Rectal smooth muscle tissue (tissue), 1 donor: ENCODE data around the gene CIT.
"Not testable (repeated sequence)": the region's sequence is repeated elsewhere in the genome, so short reads cannot be mapped to it uniquely, and the experiment has no call there.

Experiments used
- H3K27ac ChIP-seq: one replicate; pipeline ENCODE4 v1.7.0; 2013; ENCODE audit warnings: low read depth, low read length, inconsistent platforms
- H3K27me3 ChIP-seq: one replicate; pipeline ENCODE4 v1.7.0; 2013; ENCODE audit warnings: low read length; ENCODE audit not compliant: control insufficient read depth, insufficient read depth
- H3K36me3 ChIP-seq: one replicate; pipeline ENCODE4 v1.7.0; 2013; ENCODE audit warnings: low read length; ENCODE audit not compliant: control insufficient read depth, insufficient read depth
- H3K4me1 ChIP-seq: one replicate; pipeline ENCODE4 v1.7.0; 2013; ENCODE audit warnings: low read length; ENCODE audit not compliant: control insufficient read depth, insufficient read depth
- H3K4me3 ChIP-seq: one replicate; pipeline ENCODE4 v1.7.0; 2013; ENCODE audit warnings: low read length
- H3K9ac ChIP-seq: one replicate; pipeline ENCODE4 v1.7.0; 2013; ENCODE audit warnings: low read length

CIT gene

GRCh38 chr12:119892611-119893010 lies 15.5 kb upstream of the CIT start:
- H3K4me1 ChIP-seq, H3K27me3 ChIP-seq, H3K36me3 ChIP-seq, H3K27ac ChIP-seq, H3K4me3 ChIP-seq, H3K9ac ChIP-seq: not testable (repeated sequence)

GRCh38 chr12:119885549-119885948 lies 8.4 kb upstream of the CIT start:
- H3K9ac ChIP-seq, result no peak overlapping the region
- no peaks in the 10 kb centered on the region for H3K4me1 ChIP-seq
- no peak overlapping the region for H3K4me3 ChIP-seq
- H3K27ac ChIP-seq, result no peak overlapping the region
- H3K27me3 ChIP-seq, result no peaks in the 10 kb centered on the region
- H3K36me3 ChIP-seq, result no peaks in the 10 kb centered on the region

- H3K27me3 ChIP-seq, H3K27ac ChIP-seq, H3K4me3 ChIP-seq, H3K9ac ChIP-seq, H3K36me3 ChIP-seq, H3K4me1 ChIP-seq: not testable (repeated sequence)
These were observed 6.7 kb upstream of the CIT start for GRCh38 chr12:119883791-119884190.

- no peak overlapping the region for H3K27ac ChIP-seq
- no peak overlapping the region for H3K9ac ChIP-seq
- no peaks in the 10 kb centered on the region for H3K4me1 ChIP-seq
- no peaks in the 10 kb centered on the region for H3K27me3 ChIP-seq
- H3K4me3 ChIP-seq, result no peak overlapping the region
- H3K36me3 ChIP-seq, result no peaks in the 10 kb centered on the region
These were observed 6.1 kb upstream of the CIT start for GRCh38 chr12:119883237-119883636.

GRCh38 chr12:119877639-119877948 lies 474 bp upstream of the CIT start:
- Histone ChIP-seq H3K9ac (no peak overlapping the region), H3K4me1 (no peaks in the 10 kb centered on the region), H3K27ac (no peak overlapping the region), H3K27me3 (no peaks in the 10 kb centered on the region), H3K36me3 (no peaks in the 10 kb centered on the region), H3K4me3 (peak overlapping the region; percentile 67)

- no peak overlapping the region for H3K4me3 ChIP-seq
These were observed 6.7 kb downstream of the CIT start for GRCh38 chr12:119870457-119870856.

GRCh38 chr12:119869720-119870119 lies 7.4 kb downstream of the CIT start:
- no peak overlapping the region for H3K9ac ChIP-seq
- H3K27me3 ChIP-seq, result no peaks in the 10 kb centered on the region
- H3K36me3 ChIP-seq, result no peaks in the 10 kb centered on the region
- H3K4me3 ChIP-seq, result no peak overlapping the region
- no peaks in the 10 kb centered on the region for H3K4me1 ChIP-seq
- no peak overlapping the region for H3K27ac ChIP-seq

More at GRCh38 chr12:119870457-119870856, 6.7 kb downstream of the CIT start:
- no peaks in the 10 kb centered on the region for H3K36me3 ChIP-seq
- H3K9ac ChIP-seq, result no peak overlapping the region
- no peaks in the 10 kb centered on the region for H3K4me1 ChIP-seq
- no peaks in the 10 kb centered on the region for H3K27me3 ChIP-seq
- H3K27ac ChIP-seq, result no peak overlapping the region

- Histone ChIP-seq H3K4me3 (no peak overlapping the region), H3K9ac (no peak overlapping the region), H3K27ac (no peak overlapping the region), H3K4me1 (no peaks in the 10 kb centered on the region), H3K27me3 (no peaks in the 10 kb centered on the region), H3K36me3 (no peaks in the 10 kb centered on the region)
These were observed 8.1 kb downstream of the CIT start for GRCh38 chr12:119868992-119869391.

GRCh38 chr12:119864591-119864990 lies 12.5 kb downstream of the CIT start:
- Histone ChIP-seq H3K4me3 (no peak overlapping the region), H3K36me3 (no peaks in the 10 kb centered on the region), H3K4me1 (no peaks in the 10 kb centered on the region), H3K9ac (no peak overlapping the region), H3K27ac (no peak overlapping the region), H3K27me3 (no peaks in the 10 kb centered on the region)

GRCh38 chr12:119859241-119859640 lies 17.9 kb downstream of the CIT start:
- Histone ChIP-seq H3K4me3 (no peak overlapping the region), H3K36me3 (no peaks in the 10 kb centered on the region), H3K27me3 (no peaks in the 10 kb centered on the region)

GRCh38 chr12:119857041-119857591 lies 20.0 kb downstream of the CIT start:
- H3K4me1 ChIP-seq, result no peaks in the 10 kb centered on the region
- H3K36me3 ChIP-seq, result no peaks in the 10 kb centered on the region
- H3K9ac ChIP-seq, result no peak overlapping the region
- H3K27ac ChIP-seq, result no peak overlapping the region
- H3K4me3 ChIP-seq, result no peak overlapping the region
- H3K27me3 ChIP-seq, result no peaks in the 10 kb centered on the region

More at GRCh38 chr12:119859241-119859640, 17.9 kb downstream of the CIT start:
- Histone ChIP-seq H3K4me1 (no peaks in the 10 kb centered on the region), H3K9ac (no peak overlapping the region), H3K27ac (no peak overlapping the region)

- H3K9ac ChIP-seq, result no peak overlapping the region
- H3K36me3 ChIP-seq, result no peaks in the 10 kb centered on the region
- no peaks in the 10 kb centered on the region for H3K4me1 ChIP-seq
- no peaks in the 10 kb centered on the region for H3K27me3 ChIP-seq
- H3K4me3 ChIP-seq, result no peak overlapping the region
- no peak overlapping the region for H3K27ac ChIP-seq
These were observed 26.8 kb downstream of the CIT start for GRCh38 chr12:119850330-119850729.

GRCh38 chr12:119843100-119843499 lies 34.0 kb downstream of the CIT start:
- Histone ChIP-seq H3K27me3 (no peaks in the 10 kb centered on the region), H3K27ac (no peak overlapping the region), H3K36me3 (no peaks in the 10 kb centered on the region), H3K4me3 (no peak overlapping the region), H3K4me1 (no peaks in the 10 kb centered on the region), H3K9ac (no peak overlapping the region)
